NOMO-1 treated with dmso at 0.1 percent for 144 hours (cell line): ENCODE results near the gene KCNA3.

Experiments used
- DNase-seq: peaks from one replicate; lab custom pipeline; 2025; ENCODE audit not compliant: unreplicated experiment; lab: John Stamatoyannopoulos, UW

The KCNA3 gene

GRCh38 chr1:110674337-110675059 is at the start of gene KCNA3:
KCNA3 (minus strand) TSS chr1:110674940; CDS start chr1:110674809, 131 bp downstream.
- peak; percentile 60 for DNase-seq

- no peak for DNase-seq
Observed at GRCh38 chr1:110722807-110723206, 48.1 kb upstream of the KCNA3 start.

- DNase-seq: no peak
Observed at GRCh38 chr1:110719908-110720307, 45.2 kb upstream of the KCNA3 start.

- DNase-seq: no peak
Observed at GRCh38 chr1:110718452-110718851, 43.7 kb upstream of the KCNA3 start.

GRCh38 chr1:110717179-110717578 is 42.4 kb upstream of the KCNA3 start:
- no peak for DNase-seq

- no peak for DNase-seq
Observed at GRCh38 chr1:110714374-110714995, 39.7 kb upstream of the KCNA3 start.

- no peak for DNase-seq
Observed at GRCh38 chr1:110713221-110713620, 38.5 kb upstream of the KCNA3 start.

- DNase-seq: no peak
Observed at GRCh38 chr1:110710314-110710713, 35.6 kb upstream of the KCNA3 start.

- DNase-seq: no peak
Observed at GRCh38 chr1:110708974-110709440, 34.3 kb upstream of the KCNA3 start.

GRCh38 chr1:110707232-110707631 is 32.5 kb upstream of the KCNA3 start:
- no peak for DNase-seq

GRCh38 chr1:110706621-110707020 is 31.9 kb upstream of the KCNA3 start:
- DNase-seq: no peak

- DNase-seq: no peak
Observed at GRCh38 chr1:110702260-110702659, 27.5 kb upstream of the KCNA3 start.

GRCh38 chr1:110700767-110701166 is 26.0 kb upstream of the KCNA3 start:
- no peak for DNase-seq

GRCh38 chr1:110697606-110698005 is 22.9 kb upstream of the KCNA3 start:
- DNase-seq: no peak

GRCh38 chr1:110696818-110697217 is 22.1 kb upstream of the KCNA3 start:
- DNase-seq: no peak

GRCh38 chr1:110690709-110691365 is 16.1 kb upstream of the KCNA3 start:
- no peak for DNase-seq

GRCh38 chr1:110689868-110690267 is 15.1 kb upstream of the KCNA3 start:
- DNase-seq: no peak

- no peak for DNase-seq
Observed at GRCh38 chr1:110688514-110688913, 13.8 kb upstream of the KCNA3 start.

- no peak for DNase-seq
Observed at GRCh38 chr1:110687250-110687649, 12.5 kb upstream of the KCNA3 start.

GRCh38 chr1:110686188-110686587 is 11.4 kb upstream of the KCNA3 start:
- no peak for DNase-seq

- no peak for DNase-seq
Observed at GRCh38 chr1:110684491-110684890, 9.8 kb upstream of the KCNA3 start.

- no peak for DNase-seq
Observed at GRCh38 chr1:110682898-110683297, 8.2 kb upstream of the KCNA3 start.
